ENCODE results near the gene BTRC. TPM values are rescaled to one million over a fixed set of nuclear protein-coding genes. Genes with fewer than 3 reads are reported as not detected.

The BTRC gene
- total and polyA plus RNA-seq, 2 donors (not counting 3 experiments of a cell fraction or from before 2014, with no cell fraction given) = 11.6 to 18.5 TPM

GRCh38 chr10:101566333-101567164 lies 212.6 kb downstream of the BTRC start:
- dilution Hi-C loops (cut with MboI; ENCODE audit: extremely low pct_ligation_motif_present, low sequenced_read_pairs) = no loop called here
- Histone ChIP-seq H3K79me2 (ENCODE audit: control insufficient read depth, insufficient read depth, low read length) (no peaks in the 10 kb centered on the region), H3K27ac (ENCODE audit: insufficient read depth, low read depth, low read length) (no peak overlapping the region), H3K4me1 (ENCODE audit: control insufficient read depth, extremely low read depth, insufficient read depth, low read length) (peaks cover 7% of the 10 kb centered on the region), H3K9me3 (replicated peaks; ENCODE audit: control insufficient read depth, insufficient read depth, low read length) (no peaks in the 10 kb centered on the region), H3K4me3 (replicated peaks in 1 of 3; ENCODE audit: insufficient read depth in 1 of 3, low read depth in 1 of 3, low read length in 3 of 3) (peak overlapping the region in 1 of 3 experiments; percentile 6), H2AFZ (ENCODE audit: low read depth, low read length) (no peak overlapping the region), H3K9ac (replicated peaks; ENCODE audit: extremely low read depth, insufficient read depth, low read length) (no peak overlapping the region), H3K27me3 (ENCODE audit: control insufficient read depth in 2 of 2, insufficient read depth in 2 of 2, low read length in 2 of 2) (peaks cover 26 to 27% of the 10 kb centered on the region in 2 experiments), H4K20me1 (replicated peaks; ENCODE audit: control insufficient read depth, extremely low read depth, insufficient read depth, low read length) (no peaks in the 10 kb centered on the region), H3K9me1 (replicated peaks; ENCODE audit: control insufficient read depth, extremely low read depth, insufficient read depth, low read length) (no peaks in the 10 kb centered on the region), H3K4me2 (ENCODE audit: insufficient read depth, low read length) (no peak overlapping the region), H3K36me3 (ENCODE audit: control insufficient read depth in 2 of 2, extremely low read depth in 1 of 2, insufficient read depth in 2 of 2, low read length in 2 of 2) (no peaks in the 10 kb centered on the region)
- BruUV-seq (replicated peaks) = no TSS peak
- intact Hi-C loops (cut with micrococcal nuclease) = no loop called here
- DNase-seq (ENCODE audit: low read depth, low spot score) (peak; percentile 14), FAIRE-seq (no peak)
- TF ChIP-seq EZH2 (IDR thresholded peaks at IDR 0.05; ENCODE audit: borderline replicate concordance, low read depth, low read length, severe bottlenecking) (peak; percentile 57), GATA2 (IDR thresholded peaks at IDR 0.05; ENCODE audit: insufficient read depth, insufficient read length, low read depth, low read length) (no peak)
- CTCF ChIA-PET = no interaction called here
- POLR2A ChIA-PET = no interaction called here

DNA sequence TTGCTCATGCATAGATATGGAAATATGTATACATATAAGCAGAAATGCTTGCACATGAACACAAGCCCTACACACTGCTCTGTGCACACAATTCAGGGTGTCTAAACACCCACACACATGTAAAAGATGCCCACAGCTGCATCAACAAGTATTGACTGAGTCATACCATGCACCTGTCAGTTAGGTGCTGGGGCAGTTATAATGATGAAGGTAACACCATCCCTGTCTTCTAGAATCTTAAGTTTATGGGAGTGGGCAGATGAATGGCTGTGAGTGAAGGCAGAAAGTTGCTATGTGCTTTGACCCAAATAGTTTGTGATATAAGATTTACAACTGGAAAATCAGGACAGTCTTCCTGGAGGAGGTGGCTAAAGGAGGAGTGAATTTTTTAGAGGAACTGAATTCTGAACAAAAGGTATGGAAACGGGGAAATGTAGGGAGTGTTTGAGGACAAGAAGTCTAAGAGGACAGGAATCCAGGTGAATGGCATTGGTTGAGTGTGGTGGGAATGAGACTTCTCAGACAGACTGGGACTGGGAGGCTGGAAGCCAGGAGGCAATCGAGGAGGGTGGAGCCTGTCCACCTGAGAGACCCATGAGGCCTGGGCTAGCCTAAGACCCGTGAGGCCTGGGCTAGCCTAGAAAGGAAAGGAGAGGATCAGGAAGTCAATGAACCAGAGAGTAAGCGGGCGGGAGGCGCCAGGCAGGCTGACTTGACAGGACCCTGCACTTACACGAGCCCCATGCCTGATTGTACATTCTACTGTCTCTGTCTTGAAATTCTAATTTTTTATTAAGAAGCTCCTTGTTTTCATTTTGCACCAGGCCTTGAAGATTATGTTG lies 213.4 kb downstream of the BTRC start:
- Histone ChIP-seq H3K36me3 (ENCODE audit: control insufficient read depth in 2 of 2, extremely low read depth in 1 of 2, insufficient read depth in 2 of 2, low read length in 2 of 2) (no peaks in the 10 kb centered on the region), H3K27me3 (ENCODE audit: control insufficient read depth in 2 of 2, insufficient read depth in 2 of 2, low read length in 2 of 2) (peaks cover 26 to 27% of the 10 kb centered on the region in 2 experiments), H3K9me1 (replicated peaks; ENCODE audit: control insufficient read depth, extremely low read depth, insufficient read depth, low read length) (no peaks in the 10 kb centered on the region), H3K27ac (ENCODE audit: insufficient read depth, low read depth, low read length) (no peak overlapping the region), H3K4me2 (ENCODE audit: insufficient read depth, low read length) (no peak overlapping the region), H4K20me1 (replicated peaks; ENCODE audit: control insufficient read depth, extremely low read depth, insufficient read depth, low read length) (no peaks in the 10 kb centered on the region), H3K9ac (replicated peaks; ENCODE audit: extremely low read depth, insufficient read depth, low read length) (no peak overlapping the region), H3K9me3 (replicated peaks; ENCODE audit: control insufficient read depth, insufficient read depth, low read length) (no peaks in the 10 kb centered on the region), H3K79me2 (ENCODE audit: control insufficient read depth, insufficient read depth, low read length) (no peaks in the 10 kb centered on the region), H3K4me1 (ENCODE audit: control insufficient read depth, extremely low read depth, insufficient read depth, low read length) (peaks cover 7% of the 10 kb centered on the region), H3K4me3 (replicated peaks in 1 of 3; ENCODE audit: insufficient read depth in 1 of 3, low read depth in 1 of 3, low read length in 3 of 3) (no peak overlapping the region), H2AFZ (ENCODE audit: low read depth, low read length) (no peak overlapping the region)
- no TSS peak for BruUV-seq (replicated peaks)
- POLR2A ChIA-PET = interaction anchor here (0.6 kb wide), 1 partner anchor 199 kb away, joined by 5 read pairs; no protein-coding TSS in a partner anchor
- intact Hi-C loops (cut with micrococcal nuclease) (no loop called here), dilution Hi-C loops (cut with MboI; ENCODE audit: extremely low pct_ligation_motif_present, low sequenced_read_pairs) (no loop called here)
- TF ChIP-seq JUN (IDR thresholded peaks at IDR 0.05; ENCODE audit: borderline replicate concordance, insufficient read depth, insufficient read length, low read depth) = no peak
- TF ChIP-seq, protein P1, sequence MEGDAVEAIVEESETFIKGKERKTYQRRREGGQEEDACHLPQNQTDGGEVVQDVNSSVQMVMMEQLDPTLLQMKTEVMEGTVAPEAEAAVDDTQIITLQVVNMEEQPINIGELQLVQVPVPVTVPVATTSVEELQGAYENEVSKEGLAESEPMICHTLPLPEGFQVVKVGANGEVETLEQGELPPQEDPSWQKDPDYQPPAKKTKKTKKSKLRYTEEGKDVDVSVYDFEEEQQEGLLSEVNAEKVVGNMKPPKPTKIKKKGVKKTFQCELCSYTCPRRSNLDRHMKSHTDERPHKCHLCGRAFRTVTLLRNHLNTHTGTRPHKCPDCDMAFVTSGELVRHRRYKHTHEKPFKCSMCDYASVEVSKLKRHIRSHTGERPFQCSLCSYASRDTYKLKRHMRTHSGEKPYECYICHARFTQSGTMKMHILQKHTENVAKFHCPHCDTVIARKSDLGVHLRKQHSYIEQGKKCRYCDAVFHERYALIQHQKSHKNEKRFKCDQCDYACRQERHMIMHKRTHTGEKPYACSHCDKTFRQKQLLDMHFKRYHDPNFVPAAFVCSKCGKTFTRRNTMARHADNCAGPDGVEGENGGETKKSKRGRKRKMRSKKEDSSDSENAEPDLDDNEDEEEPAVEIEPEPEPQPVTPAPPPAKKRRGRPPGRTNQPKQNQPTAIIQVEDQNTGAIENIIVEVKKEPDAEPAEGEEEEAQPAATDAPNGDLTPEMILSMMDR (IDR thresholded peaks at IDR 0.05; ENCODE audit: extremely low read depth in 1 of 2, insufficient read depth in 1 of 2, low read depth in 1 of 2, low read length in 2 of 2) = no peak
- no peak for TF ChIP-seq GATA2 (IDR thresholded peaks at IDR 0.05; ENCODE audit: insufficient read depth, insufficient read length, low read depth, low read length)
- no peak for TF ChIP-seq MYC (IDR thresholded peaks at IDR 0.05; ENCODE audit: low read depth, low read length)
- TF ChIP-seq MAX (IDR thresholded peaks at IDR 0.05; ENCODE audit: insufficient read depth, insufficient read length) = no peak
- TF ChIP-seq EZH2 (IDR thresholded peaks at IDR 0.05; ENCODE audit: borderline replicate concordance, low read depth, low read length, severe bottlenecking) = no peak
- TF ChIP-seq FOS (IDR thresholded peaks at IDR 0.05; ENCODE audit: borderline replicate concordance, insufficient read depth, low read length) = no peak
- no peak for TF ChIP-seq POLR2AphosphoS5 (IDR thresholded peaks at IDR 0.05; ENCODE audit: insufficient read depth, low read depth, low read length)
- no peak for TF ChIP-seq POLR2A (IDR thresholded peaks at IDR 0.05; ENCODE audit: low read depth, low read length)
- no peak for DNase-seq (ENCODE audit: low read depth, low spot score)
- CTCF ChIA-PET = interaction anchor here (0.7 to 1.8 kb wide), 7 partner anchors 11 to 354 kb away, joined by 3 to 10 read pairs (median 6); no protein-coding TSS in a partner anchor
- no peak for FAIRE-seq
